HuH-7 (cell line): ENCODE measurements around the gene BRSK2.

ENCODE experiments used
- DNase-seq: peaks from one replicate; pipeline ENCODE4 v3.0.0; 2011; ENCODE audit warnings: low spot score

BRSK2 gene

DNA sequence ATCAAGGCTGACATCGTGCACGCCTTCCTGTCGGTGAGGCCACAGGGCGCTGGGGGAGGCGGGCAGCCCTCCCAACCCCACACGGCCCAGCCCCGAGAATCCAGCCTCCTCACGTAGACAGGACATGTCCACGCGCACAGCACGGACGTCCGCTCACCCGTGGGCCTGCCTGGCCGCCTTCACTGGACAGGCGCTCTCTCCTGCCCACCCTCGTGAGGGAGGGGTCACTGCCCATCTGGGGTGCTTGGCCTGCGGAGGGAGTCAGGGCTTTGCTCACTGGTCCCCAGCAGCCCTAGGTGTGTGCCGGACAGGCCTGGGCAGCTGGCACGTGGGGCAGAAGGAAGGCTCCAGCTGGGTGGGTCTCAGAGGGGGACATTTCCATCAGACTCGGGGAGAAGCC lies 64.8 kb downstream of the BRSK2 start:
- DNase-seq = no peak

DNA sequence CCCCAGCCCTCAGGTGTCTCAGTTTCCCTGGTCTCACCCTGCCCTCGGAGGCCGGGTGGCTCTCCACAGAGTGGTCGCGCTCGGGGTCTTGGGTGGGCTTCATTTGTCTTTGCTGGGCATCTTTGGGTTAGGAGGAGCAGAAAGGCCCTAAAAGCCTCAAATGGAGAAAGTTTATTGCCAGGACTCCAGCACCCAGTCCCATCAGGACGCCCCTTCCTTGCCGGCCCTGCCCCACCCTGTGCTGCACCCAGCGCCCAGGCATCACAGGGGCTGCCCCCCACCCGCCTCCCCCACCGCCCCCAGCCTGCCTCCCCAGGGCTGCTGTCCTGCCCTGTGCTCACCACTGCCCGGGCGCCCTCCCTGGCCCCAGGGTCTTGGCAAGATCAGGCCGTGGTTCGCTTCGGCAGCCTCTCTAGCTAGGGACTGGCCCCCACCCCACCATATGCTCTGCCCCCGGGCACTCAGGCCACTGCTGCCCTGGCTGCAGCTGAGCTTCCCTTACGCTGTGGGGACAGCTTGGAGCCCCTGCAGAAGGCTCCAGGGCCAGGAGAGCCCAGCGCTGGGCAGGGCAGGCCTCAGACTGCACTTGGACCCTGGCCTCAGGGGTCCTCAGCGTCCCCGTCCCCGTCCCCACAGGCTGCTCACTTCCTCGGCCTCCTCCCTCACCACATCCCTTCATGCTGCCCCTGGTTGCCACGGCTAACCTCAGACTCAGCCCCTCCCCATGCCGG lies 65.5 kb downstream of the BRSK2 start:
- DNase-seq = no peak

DNA sequence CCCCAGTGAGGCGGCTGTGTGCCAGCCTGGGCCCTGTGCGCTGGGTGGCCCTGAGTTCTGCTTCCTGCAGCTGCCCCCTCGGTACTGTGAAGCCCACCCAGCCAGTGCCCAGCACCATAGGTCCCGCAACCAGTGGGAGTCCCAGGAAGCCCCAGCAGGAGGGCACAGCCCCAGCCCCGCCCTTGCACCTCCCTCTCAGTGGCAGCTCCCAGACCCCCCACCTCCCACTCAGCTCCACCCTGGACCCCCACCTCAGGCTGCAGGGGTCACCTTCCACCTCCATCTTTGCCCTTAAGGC lies 66.0 kb downstream of the BRSK2 start:
- DNase-seq = no peak

DNA sequence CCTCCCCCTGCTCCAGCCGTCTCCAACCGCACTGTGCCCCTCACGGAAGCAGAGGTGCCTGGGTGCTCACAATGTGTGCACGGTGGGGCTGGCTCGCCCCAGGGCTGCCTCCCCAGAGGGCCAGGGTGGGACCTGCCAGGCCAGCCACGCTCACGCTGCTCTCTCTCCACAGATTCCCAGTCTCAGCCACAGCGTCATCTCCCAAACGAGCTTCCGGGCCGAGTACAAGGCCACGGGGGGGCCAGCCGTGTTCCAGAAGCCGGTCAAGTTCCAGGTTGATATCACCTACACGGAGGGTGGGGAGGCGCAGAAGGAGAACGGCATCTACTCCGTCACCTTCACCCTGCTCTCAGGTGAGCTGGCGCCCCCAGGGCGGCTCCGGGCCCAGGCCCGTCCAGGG lies 66.4 kb downstream of the BRSK2 start:
- DNase-seq = no peak

DNA sequence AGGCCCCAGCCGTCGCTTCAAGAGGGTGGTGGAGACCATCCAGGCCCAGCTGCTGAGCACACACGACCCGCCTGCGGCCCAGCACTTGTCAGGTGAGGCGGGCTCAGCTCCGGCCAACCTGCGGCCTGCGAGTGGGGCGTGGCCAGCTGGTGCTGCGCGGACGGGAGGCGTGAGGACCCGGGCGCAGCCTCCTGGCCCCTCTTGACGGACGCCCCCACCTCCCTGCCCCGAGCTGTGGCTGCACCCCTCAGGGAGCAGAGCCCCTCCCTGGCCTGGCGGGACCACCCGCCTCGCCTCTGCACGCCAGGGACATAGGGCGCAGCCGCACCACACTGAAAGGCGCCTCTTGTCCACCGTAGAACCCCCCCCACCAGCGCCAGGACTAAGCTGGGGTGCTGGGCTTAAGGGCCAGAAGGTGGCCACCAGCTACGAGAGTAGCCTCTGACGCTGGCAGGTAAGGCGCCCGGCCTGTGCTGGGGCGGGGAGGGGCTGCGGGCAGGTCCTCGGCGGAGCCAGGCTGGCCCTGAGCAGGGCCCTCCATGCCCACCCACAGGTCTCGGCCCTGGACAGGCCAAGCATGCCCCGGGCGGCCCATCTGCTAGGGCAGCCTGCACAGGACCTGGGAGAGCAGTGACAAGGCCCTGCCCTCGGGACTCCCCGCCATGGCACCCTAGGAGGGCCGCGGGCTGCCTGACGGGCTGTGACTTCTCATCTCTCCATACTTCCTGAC lies 67.0 kb downstream of the BRSK2 start:
- no peak for DNase-seq

DNA sequence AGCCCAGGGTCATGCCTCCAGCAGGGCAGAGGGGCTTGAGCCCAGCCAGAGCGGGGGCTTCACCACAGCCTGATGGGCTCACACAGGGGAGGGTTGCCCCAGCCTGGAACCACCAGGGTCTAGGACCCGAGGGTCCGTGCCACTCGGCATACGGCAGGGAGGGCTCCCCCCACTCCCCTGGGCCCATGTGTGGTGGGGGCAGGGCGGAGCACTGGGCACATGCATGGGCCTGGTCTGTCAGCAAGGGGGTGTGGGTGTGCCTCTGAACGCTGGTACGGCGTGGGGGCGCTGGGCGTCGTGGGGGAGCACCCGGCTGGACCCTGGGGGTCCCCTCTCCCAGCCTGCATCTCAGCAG lies 67.6 kb downstream of the BRSK2 start:
- DNase-seq = no peak

DNA sequence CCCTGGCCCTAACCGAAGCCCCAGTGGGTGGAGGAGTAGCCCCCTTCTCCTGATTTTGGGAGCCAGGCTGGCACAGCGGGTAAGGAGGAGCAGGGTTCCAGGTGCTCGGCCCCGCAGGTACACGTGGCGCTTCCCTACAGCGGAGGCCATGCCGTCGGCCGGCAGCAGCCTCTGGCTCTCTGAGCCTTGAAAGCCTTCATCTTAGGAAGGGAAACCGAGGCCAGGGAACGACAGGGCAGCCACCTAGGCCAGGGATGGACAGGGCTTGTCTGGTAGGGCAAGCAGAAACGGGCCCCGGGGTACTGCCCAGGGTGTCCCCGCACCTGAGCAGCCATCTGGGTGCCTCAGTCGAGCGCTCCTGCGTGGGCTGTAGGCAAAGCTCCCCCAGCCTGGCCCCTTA lies 68.1 kb downstream of the BRSK2 start:
- DNase-seq = no peak

DNA sequence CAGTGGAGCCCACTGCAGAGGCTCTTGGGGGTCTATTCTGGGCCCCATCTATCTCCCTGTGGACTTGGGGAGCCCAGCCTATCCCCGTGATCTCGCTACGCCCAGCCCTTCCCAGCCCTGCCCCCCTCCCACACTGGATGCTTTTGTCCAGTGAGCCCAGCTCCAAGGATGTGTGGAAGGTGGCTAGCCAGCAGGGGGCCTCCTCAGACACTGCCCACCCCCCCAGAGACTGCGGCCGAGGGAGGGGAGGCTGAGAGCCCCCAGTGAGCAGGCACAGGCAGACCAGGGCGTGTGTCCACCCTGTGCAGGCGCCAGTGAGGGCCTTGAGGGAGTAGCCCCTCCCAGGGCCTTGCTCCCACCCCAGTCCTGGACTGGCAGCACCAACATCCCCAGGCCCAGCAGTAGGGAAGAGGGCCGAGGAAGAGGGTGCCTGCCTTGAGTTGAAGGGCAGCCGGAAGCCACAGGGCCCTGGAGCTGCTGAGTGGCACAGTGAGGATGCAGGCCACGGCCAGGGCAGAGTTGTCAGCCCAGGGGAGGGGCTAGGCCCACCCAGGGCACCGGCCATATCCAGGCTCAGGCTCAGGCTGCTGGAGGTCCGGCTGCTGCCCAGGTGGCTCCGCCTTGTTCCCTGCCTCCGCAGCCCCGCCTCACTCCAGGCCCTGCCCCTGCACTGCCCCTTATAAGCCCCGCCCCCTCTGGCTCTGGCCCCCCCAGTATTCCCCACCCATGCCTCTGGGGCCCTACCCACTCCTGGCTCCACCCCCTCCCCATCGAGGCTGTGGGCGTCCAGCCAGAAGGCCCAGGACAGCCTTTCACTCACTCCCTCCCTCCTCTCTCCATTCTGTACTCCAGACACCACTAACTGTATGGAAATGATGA lies 68.8 kb downstream of the BRSK2 start:
- no peak for DNase-seq

DNA sequence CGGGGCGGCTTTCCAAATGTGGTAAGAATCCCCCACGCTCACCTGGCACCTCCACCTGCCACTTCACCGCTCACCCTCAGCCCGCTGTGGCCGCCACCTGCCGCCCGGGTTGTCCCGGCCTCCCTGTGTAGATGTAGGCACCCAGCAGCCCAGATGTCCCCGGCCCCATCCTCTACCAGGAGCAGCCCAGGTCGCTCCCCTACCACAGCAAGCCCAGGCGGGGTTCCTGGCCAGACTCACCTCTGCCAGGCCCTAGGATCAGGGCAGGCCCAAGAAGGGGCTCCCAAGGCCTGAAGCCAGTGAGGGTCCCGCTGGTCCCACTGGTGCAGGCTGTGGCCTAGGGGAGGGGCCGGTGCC lies 69.5 kb downstream of the BRSK2 start:
- no peak for DNase-seq

DNA sequence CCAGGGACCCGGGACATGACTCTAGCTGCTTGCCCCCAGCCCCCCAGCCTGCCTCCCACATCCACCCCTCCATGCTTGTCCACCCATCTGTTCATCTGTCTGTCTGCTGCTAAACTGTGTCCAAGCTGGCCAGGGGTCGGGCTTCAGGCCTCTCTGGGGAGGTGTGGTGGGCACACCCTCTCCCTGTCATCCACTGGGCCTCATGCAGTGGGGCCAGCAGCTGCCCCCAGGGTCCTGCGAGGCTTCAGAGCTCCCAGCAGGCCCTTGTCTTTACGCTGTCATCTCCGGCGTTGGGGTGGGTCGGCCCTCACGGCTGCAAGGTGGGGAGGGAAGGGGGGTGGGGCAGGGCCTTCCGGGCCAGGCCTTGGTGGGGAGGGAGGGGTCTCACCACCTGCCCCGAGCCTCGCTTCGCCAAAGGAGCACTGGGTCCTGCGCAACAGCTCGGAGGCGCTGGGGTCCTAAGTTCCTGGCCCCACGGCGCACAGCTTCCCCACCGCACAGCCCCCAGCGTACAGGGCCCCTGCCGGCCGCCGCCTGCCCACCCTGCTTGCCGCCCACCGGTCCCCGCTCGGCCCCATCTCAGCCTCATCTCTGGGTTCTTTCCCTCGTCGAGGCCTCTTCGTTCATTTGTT lies 70.1 kb downstream of the BRSK2 start:
- no peak for DNase-seq

DNA sequence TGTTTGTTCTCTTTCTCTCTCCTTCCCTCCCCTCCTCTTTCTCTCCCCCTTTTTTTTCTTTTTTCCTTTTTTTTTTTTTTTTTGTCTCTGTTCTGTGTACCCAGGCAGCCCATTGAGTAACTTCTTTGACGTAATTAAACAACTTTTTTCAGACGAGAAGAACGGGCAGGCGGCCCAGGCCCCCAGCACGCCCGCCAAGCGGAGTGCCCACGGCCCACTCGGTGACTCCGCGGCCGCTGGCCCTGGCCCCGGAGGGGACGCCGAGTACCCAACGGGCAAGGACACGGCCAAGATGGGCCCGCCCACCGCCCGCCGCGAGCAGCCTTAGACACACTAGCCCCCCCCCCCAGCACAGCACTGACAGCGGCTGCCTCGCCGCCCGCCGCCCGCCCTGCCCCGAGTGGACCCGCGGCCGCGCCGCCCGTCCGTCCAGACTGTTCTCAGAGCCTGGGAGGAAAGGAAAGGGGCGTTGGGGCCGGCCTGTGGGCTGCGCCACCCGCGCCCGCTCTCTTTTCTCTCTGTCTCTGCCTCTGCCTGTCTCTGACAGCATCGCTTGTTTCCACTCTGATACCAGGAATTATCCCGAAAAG lies 70.8 kb downstream of the BRSK2 start:
- no peak for DNase-seq

DNA sequence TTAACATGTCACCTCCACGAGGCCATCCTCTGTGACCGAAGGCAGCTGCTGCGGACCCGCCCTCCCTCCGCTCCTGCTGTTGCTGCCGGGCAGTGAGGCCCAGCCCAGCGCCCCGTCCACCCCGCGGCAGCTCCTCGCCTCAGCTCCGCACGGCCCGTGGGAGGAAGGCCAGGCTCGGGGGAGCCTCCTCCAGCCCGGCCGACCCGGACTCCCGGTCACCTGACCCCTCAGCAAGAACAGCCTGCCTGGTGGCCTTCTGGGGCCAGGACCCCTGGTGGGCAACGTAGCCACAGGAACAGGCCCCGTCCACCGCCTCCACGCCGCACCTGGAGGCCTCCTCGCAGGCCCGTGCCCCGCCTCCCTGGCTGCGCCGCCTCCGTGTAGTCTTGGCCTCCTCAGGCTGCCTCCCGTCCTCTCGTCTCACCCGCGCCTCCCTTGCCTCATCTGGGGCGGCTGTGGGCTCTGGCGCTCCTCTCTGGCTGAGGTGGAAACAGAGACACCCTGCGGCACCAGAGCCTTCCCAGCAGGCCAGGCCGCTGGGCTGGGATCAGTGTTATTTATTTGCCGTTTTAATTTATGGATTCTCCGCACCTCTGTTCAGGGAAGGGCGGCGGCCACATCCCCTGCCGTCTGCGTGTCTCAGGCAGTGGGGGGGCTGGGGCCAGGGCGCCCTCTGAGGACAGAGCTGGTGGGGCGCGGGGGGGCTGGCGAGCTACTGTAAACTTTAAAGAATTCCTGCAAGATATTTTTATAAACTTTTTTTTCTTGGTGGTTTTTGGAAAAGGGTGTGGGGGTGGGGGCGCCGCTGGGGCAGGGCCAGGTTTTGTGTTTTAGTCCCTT lies 71.5 kb downstream of the BRSK2 start:
- DNase-seq = no peak

DNA sequence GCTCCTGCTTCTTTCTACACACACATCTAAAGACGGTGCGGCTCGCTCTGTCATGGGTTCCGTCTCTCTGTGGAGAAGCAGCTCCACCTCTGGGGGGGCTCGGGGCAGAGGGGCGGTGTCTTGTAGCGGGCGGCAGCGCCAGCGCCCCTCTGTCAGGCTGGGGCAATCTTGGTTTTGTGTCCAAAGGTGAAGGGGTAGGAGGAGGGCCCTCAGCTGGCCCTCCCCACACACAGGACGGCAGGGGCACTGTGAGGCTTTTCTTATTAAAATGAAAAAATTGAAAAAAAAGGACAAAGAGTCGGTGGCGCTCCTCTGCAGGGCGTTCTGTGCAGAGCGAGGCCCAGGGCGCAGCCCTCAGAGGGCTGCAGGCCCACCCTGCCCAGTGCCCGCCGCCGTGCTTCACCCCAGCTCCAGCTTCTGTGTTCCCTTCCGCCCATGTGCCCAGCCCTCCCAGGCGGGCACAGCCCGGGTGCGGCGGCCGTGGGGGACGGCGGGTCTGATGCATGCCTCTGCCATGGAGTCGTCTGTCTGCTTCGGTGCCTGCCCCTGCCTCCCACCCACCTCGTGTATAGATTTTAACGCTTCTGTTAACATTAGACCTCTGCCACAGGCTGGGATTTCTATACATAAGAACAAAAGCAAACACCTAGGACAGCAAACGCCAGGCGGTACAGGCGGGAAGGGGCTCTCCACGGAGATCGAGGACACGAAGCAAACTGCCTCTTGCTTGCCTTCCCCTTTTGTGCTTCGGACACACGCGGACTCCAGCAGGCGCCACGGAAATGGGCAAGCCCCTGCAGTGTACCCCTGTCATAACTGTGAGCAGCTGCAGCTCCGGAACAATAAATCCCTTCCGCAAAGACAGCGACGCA lies 72.3 kb downstream of the BRSK2 start:
- no peak for DNase-seq

DNA sequence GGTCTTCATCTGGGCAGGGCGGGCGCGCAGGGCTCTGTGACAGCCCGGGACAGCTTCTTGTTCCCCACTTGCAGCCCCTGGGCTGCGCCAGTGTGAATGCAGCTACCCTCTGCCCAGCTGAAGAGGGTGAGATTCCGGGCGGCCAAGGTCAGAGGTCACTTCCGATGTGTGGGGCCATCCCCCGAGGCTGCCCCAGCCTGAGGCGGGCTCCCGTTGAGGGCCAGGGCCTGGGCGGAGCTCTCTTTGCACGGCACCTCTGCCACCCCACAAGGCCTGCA lies 72.9 kb downstream of the BRSK2 start:
- DNase-seq = no peak

DNA sequence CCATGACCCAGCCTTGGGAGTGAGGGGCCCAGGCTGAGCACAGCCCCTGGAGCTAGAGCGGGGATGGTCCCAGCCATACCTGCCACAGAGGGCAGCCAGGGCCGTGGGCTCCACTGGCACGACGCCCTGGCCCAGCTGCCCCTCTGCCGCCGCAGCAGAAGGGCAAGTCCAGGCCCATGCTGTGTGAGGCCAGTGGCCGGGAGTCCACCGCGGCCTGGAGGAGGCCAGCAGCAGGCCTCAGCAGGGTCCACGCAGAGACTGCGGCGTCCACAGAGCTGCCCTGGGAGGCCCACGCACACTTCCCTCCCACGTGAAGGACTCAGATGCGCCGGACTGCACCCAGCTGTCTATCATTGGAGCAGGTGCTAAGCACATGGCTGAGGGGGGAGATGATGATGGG lies 73.3 kb downstream of the BRSK2 start:
- DNase-seq = no peak

DNA sequence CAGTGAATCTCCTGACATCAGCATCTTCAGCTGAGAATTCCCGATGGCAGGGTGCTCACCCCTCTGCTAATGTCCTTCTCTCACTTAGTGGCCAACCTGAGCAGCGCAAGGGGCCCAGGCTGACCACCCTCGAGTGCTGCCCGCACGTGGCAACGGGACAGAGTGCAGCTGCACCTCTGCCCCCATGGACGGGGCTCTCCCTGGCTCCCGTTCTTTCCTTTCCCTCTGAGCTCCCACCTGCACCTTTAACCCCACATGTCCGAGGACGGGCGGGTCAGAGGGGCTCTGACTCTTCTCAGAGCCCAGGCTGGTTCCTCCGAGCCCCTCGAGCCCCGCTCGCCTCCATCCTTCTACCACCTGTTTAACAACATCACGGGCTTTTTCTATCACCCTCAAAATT lies 77.0 kb downstream of the BRSK2 start:
- DNase-seq = no peak

DNA sequence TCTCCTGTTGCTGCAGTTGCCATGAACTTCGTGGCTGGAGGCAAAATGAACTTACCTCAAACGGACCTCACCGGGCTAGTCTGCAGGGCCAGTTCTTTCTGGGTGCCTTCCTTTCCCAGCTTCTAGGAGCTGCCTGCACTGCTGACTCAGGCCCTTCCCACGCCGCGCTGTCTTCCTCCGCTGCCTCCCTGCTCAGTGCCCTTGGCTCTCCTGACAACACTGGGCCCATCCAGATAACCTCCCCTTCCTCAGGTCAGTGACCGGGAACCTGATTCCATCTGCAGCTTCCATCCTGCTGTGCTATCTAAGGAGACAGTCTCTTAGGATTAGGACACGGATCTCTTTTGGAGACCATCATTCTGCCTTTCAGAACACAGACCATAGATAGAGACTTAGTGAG lies 77.5 kb downstream of the BRSK2 start:
- DNase-seq = no peak

DNA sequence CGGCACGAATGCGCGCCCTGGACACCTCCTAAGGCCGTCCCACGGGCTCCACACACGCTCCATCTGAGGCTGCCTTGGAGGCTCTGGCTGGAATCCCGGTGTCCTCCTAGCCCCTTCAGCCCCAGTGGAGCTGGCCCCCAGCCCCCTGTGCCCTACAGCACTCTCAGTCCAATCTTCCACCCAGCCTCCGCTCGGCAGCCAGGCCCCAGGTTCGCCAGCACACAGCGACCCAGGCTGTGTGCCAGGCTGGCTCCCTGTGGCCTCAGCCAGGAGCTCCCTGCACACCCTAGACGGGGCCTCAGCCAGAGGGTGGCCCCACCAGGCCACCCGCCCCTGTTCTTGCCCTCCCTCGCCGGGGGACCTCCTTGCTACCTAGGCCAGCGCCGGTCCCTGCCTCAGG lies 78.3 kb downstream of the BRSK2 start:
- no peak for DNase-seq

DNA sequence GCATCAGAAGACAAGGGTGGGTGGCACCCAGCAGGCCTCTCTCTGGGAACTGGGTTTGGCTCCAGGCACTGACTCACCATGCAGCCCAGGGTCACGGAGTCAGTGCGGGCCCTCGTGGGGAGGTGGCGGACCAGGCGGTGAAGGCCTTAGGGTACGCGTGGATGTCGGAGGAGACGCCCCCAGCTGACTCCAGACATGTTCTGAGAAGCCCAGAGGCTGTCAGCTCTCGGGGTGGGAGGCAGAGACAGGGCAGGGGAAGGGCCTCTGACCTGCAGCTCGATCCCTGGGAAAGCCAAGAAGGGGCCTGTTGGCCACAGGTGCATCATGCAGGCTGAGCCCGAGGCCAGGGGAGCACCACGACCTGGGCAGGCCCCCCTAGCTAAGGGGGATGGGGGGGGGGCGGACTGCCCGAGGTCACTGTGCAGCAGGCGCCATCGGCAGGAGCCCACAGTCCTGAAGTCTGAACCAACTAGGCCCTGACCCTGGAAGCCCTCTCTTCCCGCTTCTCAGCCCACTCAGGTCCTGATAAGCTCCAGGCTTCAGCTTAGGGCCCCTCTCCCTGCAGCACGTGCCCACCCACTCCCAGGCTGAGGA lies 78.8 kb downstream of the BRSK2 start:
- no peak for DNase-seq

DNA sequence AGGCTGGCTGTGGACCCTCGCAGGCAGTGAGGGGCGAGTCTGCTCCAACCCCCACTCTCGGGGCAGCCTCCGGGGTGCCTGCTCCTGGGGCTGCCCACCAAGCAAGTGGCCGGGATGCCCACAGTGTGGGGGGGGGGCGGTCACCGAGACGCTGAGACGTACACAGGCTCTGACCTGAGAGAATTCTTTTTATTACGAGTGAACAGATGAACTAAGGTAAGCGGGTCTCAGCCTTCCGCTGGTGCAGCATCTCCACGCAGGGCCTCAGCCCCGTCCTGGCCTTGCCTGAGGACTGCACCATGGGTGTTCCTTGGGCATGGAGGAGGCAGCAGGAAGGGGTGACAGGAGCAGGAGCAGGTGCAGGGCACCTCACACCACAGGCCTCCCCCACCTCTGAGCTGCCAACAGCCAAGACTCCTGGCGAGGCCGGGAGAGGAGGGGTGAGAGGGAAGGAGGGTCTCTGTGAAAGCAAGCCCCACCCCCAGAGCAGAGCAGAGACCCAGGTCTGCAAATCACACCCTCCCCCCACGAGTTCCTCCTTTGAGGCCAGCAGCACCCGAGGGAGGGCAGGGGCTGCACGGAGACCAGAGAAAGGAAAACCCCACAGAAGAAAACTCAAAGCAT lies 79.7 kb downstream of the BRSK2 start:
- no peak for DNase-seq
